ENCODE results near the gene ALDH3A1.

ALDH3A1 gene

DNA sequence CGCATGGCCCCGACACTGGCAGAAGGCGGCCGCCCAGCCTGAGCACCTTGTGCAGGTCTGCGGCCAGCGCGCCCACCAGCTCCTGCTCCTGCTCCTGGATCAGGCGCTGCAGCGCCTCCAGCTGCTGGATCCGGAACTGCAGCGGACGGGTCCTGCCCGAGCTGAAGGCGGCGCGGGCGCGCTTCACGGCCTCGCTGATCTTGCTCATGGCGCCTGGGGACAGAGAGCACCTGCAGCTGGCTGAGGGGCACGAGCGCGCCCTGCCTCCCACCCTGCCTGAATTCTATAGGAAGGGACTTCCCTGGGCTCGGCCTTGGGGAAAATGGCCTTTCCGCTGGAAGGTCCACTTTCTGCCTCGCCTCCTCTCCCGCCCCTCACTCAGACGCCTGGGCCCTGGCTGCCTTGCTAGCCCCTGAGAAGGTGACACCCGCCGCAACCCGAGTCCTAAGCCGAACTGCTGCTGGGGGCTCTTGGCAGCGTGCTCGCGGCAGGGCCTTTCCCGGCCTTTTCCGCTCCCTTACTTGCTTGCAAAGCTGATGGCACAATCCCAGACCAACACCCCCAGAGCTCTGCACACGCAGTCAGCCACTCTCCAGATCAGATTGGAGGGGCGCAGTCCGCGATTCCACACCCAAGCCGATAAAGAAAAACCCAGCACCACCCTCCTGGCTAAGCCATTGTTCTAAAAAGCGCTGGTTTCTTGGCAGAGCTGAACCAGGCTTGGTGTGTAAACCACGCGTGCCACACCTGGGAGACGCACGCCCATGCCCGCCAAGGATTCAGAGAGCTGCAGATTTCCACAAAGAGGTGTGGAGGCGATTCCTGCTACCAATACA lies 3.0 kb downstream of the ALDH3A1 start:
- peak; percentile 68 for DNase-seq (ENCODE audit: low read depth)
- H3K4me3 ChIP-seq (ENCODE audit: control insufficient read depth, low read depth, low read length), result peak overlapping the region; percentile 6
- TF ChIP-seq CTCF (conservative IDR thresholded peaks at IDR 0.05; ENCODE audit: control insufficient read depth, insufficient read depth, low read depth, low read length), result peak; percentile 77

GRCh38 chr17:19744492-19744891 lies 3.6 kb downstream of the ALDH3A1 start:
- peak overlapping the region; percentile 7 for H3K4me3 ChIP-seq (ENCODE audit: control insufficient read depth, low read depth, low read length)
- no peak for TF ChIP-seq CTCF (conservative IDR thresholded peaks at IDR 0.05; ENCODE audit: control insufficient read depth, insufficient read depth, low read depth, low read length)
- no peak for DNase-seq (ENCODE audit: low read depth)

DNA sequence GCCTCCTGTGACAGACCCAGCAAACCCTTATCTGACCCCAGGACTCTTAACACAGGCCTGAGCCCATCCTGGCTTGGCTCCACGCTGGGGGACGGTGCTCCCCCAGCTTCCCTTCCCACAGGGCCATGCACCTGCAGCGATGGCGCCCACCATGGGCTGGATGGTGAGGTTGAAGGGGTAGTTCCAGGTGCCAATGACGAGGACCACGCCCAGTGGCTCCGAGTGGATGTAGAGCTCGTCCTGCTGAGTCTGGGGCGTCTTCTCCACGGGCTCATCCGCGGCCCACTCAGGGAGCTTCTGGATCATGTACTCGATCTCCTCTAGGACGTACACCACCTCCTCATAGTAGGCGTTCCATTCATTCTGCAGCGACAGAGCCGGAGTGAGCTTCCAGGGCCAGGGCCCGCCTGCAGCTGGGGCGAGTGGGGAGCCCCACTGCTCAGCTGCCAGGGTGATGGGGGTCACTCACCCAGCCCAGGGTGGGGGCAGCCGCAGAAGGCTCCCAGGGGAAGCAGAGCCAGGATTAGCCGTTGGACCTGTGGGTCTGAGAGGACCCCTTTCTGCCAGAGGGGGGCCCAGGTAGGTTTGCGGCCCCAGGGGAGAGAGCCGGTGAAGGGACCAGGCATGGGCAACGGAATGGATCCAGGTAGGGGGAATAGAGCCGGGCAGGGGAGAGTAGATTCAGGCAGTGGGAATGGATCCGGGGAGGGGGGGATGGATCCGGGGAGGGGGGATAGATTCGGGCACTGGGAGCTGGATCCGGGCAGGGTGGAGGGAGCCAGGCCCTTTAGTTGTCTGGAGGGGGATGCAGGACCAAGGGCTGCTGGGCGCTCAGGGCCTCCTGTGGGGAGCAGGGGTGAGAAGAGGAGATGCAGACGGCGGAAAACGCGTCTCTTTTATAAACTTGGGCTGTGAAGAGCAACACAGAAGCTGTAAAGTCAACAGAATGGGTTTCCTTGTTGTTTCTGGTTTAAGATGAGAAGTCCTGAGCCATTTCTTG lies 4.7 kb downstream of the ALDH3A1 start:
- DNase-seq (ENCODE audit: low read depth), result no peak
- TF ChIP-seq CTCF (conservative IDR thresholded peaks at IDR 0.05; ENCODE audit: control insufficient read depth, insufficient read depth, low read depth, low read length), result no peak
- H3K4me3 ChIP-seq (ENCODE audit: control insufficient read depth, low read depth, low read length), result no peak overlapping the region

DNA sequence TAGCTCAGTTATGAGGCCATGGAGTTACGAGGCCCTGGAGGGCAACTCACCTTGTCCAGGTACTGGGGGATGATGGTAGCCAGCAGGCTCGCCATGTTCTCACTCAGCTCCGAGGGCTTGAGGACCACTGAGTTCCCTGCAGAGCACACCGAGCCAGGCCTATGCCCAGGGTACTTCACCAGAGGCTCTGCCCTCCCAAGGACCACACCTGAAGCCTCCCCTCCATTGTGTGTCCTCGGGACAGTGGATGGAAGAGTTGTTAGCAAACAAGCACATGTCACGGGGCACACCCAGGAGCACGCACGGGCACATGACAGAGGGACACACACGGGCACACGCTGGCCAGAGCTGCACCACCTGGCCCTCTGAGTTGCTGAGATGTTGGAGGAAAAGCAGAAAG lies 5.6 kb downstream of the ALDH3A1 start:
- H3K4me3 ChIP-seq (ENCODE audit: control insufficient read depth, low read depth, low read length), result no peak overlapping the region
- DNase-seq (ENCODE audit: low read depth), result no peak
- no peak for TF ChIP-seq CTCF (conservative IDR thresholded peaks at IDR 0.05; ENCODE audit: control insufficient read depth, insufficient read depth, low read depth, low read length)

DNA sequence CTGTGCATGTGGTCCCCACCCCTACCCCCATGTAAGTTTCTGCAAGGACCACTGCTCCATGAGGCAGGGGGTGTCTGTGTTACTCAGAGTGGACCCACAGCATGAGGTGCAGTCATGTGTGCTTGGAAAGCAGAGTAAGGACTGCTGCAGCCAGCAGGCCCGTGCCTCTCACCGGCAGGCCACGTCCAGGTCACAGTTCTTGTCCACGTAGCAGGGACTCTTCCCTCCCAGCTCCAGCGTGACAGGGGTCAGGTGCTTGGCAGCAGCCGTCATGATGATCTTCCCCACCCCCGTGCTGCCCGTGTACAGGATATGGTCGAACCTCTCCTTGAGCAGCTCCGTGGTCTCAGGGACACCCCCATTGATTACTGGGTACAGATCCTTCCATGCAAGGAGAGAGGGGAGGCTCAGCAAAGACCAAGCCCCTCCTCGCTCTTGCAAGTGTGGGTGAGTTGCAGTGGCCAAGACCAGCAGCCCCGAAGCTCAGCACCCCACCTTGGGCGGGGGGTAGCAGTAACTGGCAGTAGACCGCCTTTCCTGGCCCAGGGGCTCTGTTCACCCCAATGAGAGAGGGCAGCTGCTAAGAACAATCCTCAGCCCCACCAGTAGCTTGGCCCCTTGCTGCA lies 6.2 kb downstream of the ALDH3A1 start:
- no peak overlapping the region for H3K4me3 ChIP-seq (ENCODE audit: control insufficient read depth, low read depth, low read length)
- no peak for DNase-seq (ENCODE audit: low read depth)
- no peak for TF ChIP-seq CTCF (conservative IDR thresholded peaks at IDR 0.05; ENCODE audit: control insufficient read depth, insufficient read depth, low read depth, low read length)

DNA sequence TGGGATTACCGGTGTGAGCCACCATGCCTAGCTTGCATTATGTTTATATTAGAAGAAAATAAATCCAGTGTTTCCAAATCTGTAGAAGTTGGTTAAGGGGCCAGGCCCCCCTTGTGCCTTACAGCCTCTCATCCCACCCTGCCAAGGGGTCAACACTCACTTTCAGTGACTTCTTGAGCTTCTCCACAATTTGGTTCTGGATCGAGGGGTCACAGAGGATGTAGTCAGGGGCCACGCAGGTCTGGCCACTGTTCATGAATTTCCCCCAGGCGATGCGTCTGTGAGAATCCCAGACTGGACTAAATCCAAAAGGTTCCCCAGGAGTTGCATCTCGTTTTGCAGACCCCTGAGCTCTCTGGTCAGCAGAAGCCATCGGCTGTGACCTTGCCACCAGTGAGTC lies 7.2 kb downstream of the ALDH3A1 start:
- TF ChIP-seq CTCF (conservative IDR thresholded peaks at IDR 0.05; ENCODE audit: control insufficient read depth, insufficient read depth, low read depth, low read length), result no peak
- H3K4me3 ChIP-seq (ENCODE audit: control insufficient read depth, low read depth, low read length), result no peak overlapping the region
- DNase-seq (ENCODE audit: low read depth), result no peak
